DMS153 (cell line): ENCODE data around the gene HHLA2.
"Not testable (repeated sequence)": the region's sequence is repeated elsewhere in the genome, so short reads cannot be mapped to it uniquely, and the experiment has no call there.

Experiments
- DNase-seq: peaks from one replicate; lab custom pipeline; 2025; lab: John Stamatoyannopoulos, UW

Gene HHLA2

DNA sequence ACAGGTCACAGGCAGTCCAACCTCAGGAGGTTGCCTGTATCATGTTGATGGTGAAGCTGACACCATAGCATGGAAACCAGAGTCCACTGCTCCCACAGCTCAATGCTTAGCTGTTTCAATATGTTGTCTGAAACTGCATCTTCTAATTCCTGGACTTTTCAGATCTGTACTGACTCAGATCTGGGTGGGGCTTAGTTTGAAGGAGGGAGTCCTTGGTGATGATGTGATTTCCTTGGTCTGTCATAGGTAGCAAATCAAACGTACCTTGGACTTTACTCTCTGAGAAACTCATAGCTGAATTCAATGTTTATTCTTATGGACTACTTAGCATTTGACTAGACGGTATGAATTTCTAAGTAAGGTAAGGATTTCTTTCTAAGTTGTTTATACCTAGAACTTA, at the start of gene HHLA2:
Gene HHLA2 (plus strand): TSS at position 310 of the 400 bp plus-strand sequence. CDS start 55,266 bp downstream, outside the sequence.
- no peak for DNase-seq

DNA sequence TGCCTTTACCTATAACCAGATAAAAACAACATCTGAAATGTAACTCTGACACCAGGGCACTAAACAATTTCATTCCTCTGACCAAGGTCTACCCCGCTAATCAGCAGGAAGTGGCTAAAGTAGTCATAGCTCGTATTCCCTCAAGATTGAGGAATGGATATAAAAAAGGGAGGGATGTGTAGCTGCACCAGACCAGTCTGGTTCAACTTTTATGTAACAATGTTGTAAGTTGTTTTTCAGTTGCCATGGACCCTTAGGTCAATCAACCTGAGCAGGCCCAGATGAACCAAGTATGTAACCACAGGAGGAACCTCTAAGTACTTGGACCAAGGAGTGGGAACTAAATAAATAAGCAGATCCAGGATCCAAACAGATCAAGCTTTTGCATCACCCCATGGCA, 45.7 kb upstream of the HHLA2 start:
- DNase-seq: no peak

- no peak for DNase-seq
Observed at GRCh38 chr3:108251265-108251664, 45.1 kb upstream of the HHLA2 start.

DNA sequence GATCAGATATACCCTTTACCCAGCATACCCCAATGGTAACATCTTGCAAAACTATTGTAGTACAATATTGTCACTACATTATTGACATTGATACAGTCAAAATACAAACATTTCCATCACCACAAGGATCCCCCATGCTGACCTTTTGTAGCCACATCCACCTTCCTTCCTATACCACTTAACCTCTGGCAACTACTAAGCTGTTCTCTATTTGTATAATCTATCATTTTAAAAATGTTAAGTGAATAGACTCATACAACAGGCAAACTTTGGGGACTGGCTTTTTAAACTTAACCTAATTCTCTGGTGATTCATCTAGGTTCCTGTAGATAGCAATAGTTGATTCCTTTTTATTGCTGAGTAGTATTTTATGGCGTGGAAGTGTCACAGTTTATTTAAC, 44.5 kb upstream of the HHLA2 start:
- DNase-seq: no peak

DNA sequence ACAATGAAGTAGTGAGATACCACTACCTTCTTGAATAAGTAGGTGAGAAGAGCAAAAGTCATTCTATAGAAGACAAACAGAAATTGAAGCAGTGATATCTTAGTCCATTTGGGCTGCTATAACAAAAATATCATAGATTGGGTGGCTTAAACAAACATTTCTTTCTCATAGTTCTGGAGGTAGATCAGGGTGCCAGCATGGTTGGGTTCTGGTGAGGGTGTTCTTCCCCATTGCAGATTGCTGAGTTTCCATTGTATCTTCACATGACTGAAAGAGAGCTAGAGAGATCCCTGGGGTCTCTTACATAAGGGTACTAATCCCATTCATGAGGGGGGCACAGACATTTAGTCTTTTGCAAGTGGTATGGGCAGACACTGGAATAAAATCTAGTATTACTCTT, 41.2 kb upstream of the HHLA2 start:
- no peak for DNase-seq

DNA sequence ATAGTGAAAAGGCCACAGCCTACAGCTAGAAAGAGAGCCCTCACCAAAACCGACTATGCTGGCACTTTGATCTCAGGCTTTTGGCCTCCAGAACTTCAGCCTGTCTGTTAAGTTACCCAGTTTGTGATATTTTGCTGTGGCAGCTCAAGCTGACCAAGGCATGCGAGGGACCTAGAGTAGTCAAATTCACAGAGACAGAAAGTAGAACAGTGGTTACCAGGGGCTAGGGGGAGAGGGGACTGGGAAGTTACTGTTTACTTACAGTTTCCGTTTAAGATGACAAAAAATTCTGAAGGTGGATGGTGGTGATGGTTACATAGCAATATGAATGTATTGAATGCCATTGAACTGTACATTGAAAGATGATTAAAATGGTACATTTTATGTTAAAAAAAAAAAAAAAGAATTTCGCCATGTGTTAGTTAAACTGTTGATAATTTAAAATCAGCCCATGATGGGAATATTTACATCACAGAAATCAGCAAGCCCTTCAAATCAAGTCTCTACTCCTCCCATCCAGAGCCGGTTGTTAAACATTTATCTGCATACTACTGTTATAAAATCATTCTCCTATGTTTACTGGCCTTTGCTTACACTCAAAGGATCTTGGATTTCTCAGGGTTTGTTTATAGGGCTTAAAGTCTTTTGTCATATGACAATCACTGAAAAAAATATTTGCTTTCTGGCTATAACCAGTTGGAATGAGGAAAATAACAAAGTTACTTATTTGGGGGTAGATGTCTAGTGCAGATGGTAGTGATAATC, 31.6 kb upstream of the HHLA2 start:
- DNase-seq: not testable (repeated sequence)

DNA sequence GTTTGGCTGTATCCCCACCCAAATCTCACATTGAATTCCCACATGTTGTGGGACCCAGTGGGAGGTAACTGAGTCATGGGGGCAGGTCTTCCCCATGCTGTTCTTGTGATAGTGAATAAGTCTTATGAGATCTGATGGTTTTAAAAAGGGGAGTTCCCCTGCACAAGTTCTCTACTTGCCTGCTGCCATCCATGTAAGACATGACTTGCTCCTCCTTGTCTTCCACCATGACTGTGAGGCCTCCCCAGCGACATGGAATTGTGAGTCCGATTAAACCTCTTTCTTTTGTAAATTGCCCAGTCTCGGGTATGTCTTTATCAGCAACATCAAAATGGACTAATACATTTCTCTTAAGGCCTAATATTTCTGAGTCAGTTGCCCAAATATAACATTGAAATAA, 28.1 kb upstream of the HHLA2 start:
- DNase-seq: not testable (repeated sequence)

- no peak for DNase-seq
Observed at GRCh38 chr3:108271626-108272025, 24.7 kb upstream of the HHLA2 start.

- not testable (repeated sequence) for DNase-seq
Observed at GRCh38 chr3:108279066-108279465, 17.3 kb upstream of the HHLA2 start.

DNA sequence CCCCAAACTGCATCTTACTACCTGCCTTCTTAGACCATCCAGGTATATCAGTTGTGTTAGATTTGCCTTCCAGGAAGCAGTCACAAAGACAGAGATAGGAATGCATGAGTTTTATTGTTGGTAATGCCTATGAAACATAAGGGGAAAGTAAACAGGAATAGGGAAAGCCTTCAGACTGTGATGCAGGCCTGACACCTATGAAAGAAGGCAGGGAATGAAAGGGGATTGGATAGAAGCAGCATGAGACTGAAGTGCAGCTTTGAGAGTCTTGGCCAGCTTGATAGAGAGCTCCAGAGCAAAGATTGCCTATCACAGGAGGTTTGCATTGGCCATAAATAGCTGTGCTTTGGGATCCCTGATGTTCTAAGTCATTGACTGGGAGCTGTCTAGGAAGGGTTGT, 15.9 kb upstream of the HHLA2 start:
- no peak for DNase-seq

DNA sequence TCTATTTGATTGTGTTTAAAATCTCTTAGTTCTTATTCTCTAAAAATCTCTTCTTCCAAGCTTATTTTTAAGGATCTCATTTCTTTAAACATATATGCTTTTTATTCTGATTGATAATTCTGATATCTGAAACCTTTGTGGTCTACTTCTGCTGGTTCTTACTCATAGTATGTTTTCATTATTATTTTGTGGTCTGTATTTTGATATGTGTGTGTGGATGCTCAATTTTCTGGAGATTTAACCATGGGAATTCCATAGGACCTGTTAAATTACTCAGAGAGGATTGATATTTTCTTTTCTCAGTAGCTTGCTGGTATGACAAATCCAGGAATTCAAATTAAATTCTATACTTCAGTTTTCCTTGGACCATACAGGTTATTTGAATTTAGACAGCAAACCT, 14.7 kb upstream of the HHLA2 start:
- no peak for DNase-seq

- DNase-seq: no peak
Observed at GRCh38 chr3:108283006-108283405, 13.3 kb upstream of the HHLA2 start.

GRCh38 chr3:108283989-108284388, 12.4 kb upstream of the HHLA2 start:
- no peak for DNase-seq

- no peak for DNase-seq
Observed at GRCh38 chr3:108285176-108285575, 11.2 kb upstream of the HHLA2 start.

DNA sequence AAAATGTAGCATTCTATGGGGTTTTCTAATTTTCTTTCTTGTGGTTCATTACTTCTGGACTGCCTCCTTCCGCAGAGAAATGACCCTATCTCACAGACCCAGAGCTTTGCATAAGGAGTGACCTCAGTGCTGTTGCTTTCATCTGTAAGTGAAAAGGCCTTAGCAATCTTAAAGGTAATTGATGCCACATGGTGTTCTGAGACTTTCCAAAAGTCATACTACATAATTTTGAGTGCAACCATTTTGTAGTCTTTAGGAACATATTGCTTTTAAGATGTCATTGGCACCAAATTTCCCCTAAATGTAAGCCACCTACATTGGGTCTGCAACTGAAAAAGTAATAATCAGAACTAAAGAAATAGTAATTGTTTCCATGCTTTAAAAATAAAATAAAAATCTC, 9.2 kb upstream of the HHLA2 start:
- DNase-seq: no peak

- not testable (repeated sequence) for DNase-seq
Observed at GRCh38 chr3:108288193-108288592, 8.2 kb upstream of the HHLA2 start.

- DNase-seq: no peak
Observed at GRCh38 chr3:108289159-108289558, 7.2 kb upstream of the HHLA2 start.

DNA sequence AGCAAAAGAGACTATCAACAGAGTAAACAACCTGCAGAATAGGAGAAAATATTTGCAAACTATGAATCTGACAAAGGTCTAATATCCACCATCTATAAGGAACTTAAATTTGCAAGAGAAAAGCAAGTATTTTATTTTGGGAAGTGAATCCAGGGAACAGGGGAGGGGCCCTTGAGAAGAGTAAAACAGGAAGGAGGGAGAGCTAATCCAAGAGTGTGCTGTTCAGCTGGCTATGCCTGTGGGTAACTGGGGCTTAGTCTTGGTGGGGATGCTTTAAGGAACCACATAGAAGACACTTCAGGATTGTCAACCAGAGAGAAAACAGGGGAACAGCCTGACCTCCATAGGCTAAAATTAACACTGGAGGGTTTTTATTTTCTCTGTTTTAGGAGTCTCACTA, 3.9 kb upstream of the HHLA2 start:
- no peak for DNase-seq

GRCh38 chr3:108292905-108293328, 3.4 kb upstream of the HHLA2 start:
- no peak for DNase-seq

DNA sequence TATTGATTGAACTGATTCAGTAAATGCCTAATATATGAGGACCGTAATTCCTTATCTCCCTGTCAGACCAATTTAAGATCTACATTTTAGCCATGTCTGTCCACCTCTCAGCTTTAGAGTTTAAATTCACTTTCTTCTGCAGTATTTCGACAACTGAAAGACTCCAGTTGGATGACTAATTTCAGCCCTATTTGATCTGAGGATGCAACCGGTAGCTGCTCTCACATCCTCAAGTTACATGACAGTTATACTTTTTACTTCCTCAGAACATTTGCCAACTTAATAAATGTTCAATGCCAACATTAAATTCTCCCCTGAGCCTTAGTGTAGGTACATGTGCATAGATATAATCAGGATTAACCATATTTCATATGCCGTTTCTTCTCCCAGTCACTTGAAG, 2.5 kb upstream of the HHLA2 start:
- no peak for DNase-seq

DNA sequence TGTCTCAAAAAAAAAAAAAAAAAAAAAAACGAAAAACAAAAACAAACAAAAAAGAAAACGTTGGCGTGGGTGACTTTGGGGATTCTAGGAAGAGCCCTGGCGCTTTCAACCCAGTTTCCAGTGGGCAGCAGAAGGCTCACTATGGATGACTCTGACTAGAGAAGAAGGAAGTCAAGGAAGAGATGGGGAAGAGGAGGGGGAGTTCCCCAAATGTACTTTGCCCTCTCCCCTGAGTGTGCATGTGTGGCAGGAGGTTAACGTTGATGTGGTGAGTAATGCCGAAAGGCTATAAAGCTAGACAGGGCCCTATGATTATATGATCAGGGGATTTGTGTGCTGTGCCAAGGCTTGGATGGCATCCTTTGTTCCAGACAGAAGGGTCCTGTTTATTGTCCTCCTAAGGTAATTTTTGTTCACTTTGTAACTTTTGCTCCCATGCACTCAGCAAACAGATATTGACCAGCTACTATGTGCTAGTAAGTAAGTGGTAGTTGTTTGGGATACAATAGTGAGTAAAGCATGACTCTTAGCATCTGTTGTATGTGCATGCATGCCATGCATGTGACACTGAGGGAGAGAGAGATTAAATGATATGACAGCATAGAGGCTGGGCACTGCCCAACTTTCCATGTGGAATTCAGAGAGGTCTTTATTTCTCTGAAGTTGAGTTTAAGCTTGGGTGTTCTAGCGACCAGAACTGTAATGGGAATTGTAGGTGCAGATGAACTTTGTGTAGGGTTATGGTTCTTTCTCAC, 750 bp upstream of the HHLA2 start:
- DNase-seq: no peak

- DNase-seq: no peak
Observed at GRCh38 chr3:108297647-108298046, 1.3 kb downstream of the HHLA2 start.

GRCh38 chr3:108298056-108298455, 1.7 kb downstream of the HHLA2 start:
- no peak for DNase-seq
